ENCODE data around the gene PARS2.

DNA sequence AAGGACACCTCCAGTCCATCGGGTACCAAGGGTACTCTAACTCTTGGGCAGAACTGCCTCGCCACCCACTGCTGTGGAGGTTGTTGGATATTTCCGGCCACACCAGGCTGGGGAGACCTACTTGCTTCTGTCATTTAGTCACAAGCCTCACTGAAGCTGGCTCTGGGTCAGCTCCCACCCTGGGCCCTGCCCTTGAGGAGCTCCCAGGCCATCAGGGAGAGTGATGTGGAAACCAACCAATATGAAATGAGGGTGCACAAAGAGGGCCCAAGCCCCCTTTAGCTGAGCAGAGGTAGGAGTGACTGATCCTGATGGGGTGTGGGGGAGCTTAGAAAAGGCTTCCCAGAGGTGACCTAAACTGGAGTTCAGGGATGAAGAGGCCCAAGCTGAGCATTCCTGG lies 19.6 kb downstream of the PARS2 start:
- TF ChIP-seq CTCF (IDR thresholded peaks at IDR 0.05; ENCODE audit: poor library complexity) (no peak), EZH2phosphoT487 (IDR thresholded peaks at IDR 0.05; ENCODE audit: low read depth, severe bottlenecking, unreplicated experiment) (no peak)
